Nephron (organoid): ENCODE measurements around the gene SLC28A1.
A peak's percentile ranks its signal among the peaks of the same experiment; 100 is the strongest.

Experiments used
- H3K27ac Mint-ChIP-seq, 3 experiments: 2 replicates each; pipeline ENCODE4 v1.8.0; 2020; ENCODE audit warnings: mixed read lengths in 3 of 3, mild to moderate bottlenecking in 2 of 3, moderate library complexity in 1 of 3
- H3K27me3 Mint-ChIP-seq: 2 replicates; pipeline ENCODE4 v1.8.0; 2021; ENCODE audit warnings: low read depth, mild to moderate bottlenecking, moderate library complexity, mixed read lengths
- H3K36me3 Mint-ChIP-seq: 2 replicates; pipeline ENCODE4 v1.8.0; 2020; ENCODE audit warnings: low read depth, mixed read lengths
- H3K4me1 Mint-ChIP-seq: 2 replicates; pipeline ENCODE4 v1.8.0; 2020; ENCODE audit warnings: mixed read lengths
- H3K4me3 Mint-ChIP-seq, 3 experiments: 2 replicates each; pipeline ENCODE4 v1.8.0; 2020; ENCODE audit warnings: mild to moderate bottlenecking in 3 of 3, mixed read lengths in 3 of 3, moderate library complexity in 2 of 3
- H3K9me3 Mint-ChIP-seq: 2 replicates; pipeline ENCODE4 v1.8.0; 2020; ENCODE audit warnings: mixed read lengths
- CTCF ChIP-seq, 3 experiments: fragments of 200-600 bp; sonication (generic); IDR thresholded peaks; one replicate each; pipeline ENCODE4 v1.5.0; 2021; ENCODE audit warnings: antibody characterized with exemption in 3 of 3; ENCODE audit not compliant: unreplicated experiment in 3 of 3

The SLC28A1 gene

GRCh38 chr15:84955089-84955848 is 70.8 kb downstream of the SLC28A1 start:
- Mint-ChIP-seq H3K4me1 (peaks cover 25% of the 10 kb centered on the region), H3K4me3 (peak overlapping the region in 2 of 3 experiments; percentile 17 to 31), H3K9me3 (peaks cover 7% of the 10 kb centered on the region), H3K36me3 (no peaks in the 10 kb centered on the region), H3K27me3 (peaks cover 9% of the 10 kb centered on the region), H3K27ac (no peak overlapping the region)
- TF ChIP-seq CTCF (IDR thresholded peaks at IDR 0.05; ENCODE audit: unreplicated experiment in 3 of 3): peak; percentile 73 to 84 (median 81)

GRCh38 chr15:84956199-84956598 is 71.7 kb downstream of the SLC28A1 start:
- Mint-ChIP-seq H3K4me1 (peaks cover 18% of the 10 kb centered on the region), H3K36me3 (no peaks in the 10 kb centered on the region), H3K27ac (no peak overlapping the region), H3K27me3 (peaks cover 9% of the 10 kb centered on the region), H3K4me3 (peak overlapping the region in 1 of 3 experiments; percentile 1), H3K9me3 (peaks cover 7% of the 10 kb centered on the region)
- TF ChIP-seq CTCF (IDR thresholded peaks at IDR 0.05; ENCODE audit: unreplicated experiment in 3 of 3): no peak

GRCh38 chr15:84960391-84961113 is 76.1 kb downstream of the SLC28A1 start:
- Mint-ChIP-seq H3K4me3 (no peak overlapping the region), H3K9me3 (peaks cover 14% of the 10 kb centered on the region), H3K27me3 (no peaks in the 10 kb centered on the region), H3K36me3 (no peaks in the 10 kb centered on the region), H3K27ac (no peak overlapping the region), H3K4me1 (peaks cover 24% of the 10 kb centered on the region)
- no peak for TF ChIP-seq CTCF (IDR thresholded peaks at IDR 0.05; ENCODE audit: unreplicated experiment in 3 of 3)

GRCh38 chr15:84961114-84961452 is 76.6 kb downstream of the SLC28A1 start:
- H3K4me3 Mint-ChIP-seq: no peak overlapping the region
- peaks cover 19% of the 10 kb centered on the region for H3K4me1 Mint-ChIP-seq
- H3K9me3 Mint-ChIP-seq: peaks cover 14% of the 10 kb centered on the region
- no peak overlapping the region for H3K27ac Mint-ChIP-seq
- no peaks in the 10 kb centered on the region for H3K27me3 Mint-ChIP-seq
- no peak for TF ChIP-seq CTCF (IDR thresholded peaks at IDR 0.05; ENCODE audit: unreplicated experiment in 3 of 3)
- no peaks in the 10 kb centered on the region for H3K36me3 Mint-ChIP-seq

GRCh38 chr15:84961707-84962106 is 77.2 kb downstream of the SLC28A1 start:
- Mint-ChIP-seq H3K9me3 (peaks cover 17% of the 10 kb centered on the region), H3K27me3 (no peaks in the 10 kb centered on the region), H3K4me1 (peaks cover 17% of the 10 kb centered on the region), H3K27ac (no peak overlapping the region), H3K36me3 (no peaks in the 10 kb centered on the region), H3K4me3 (no peak overlapping the region)
- TF ChIP-seq CTCF (IDR thresholded peaks at IDR 0.05; ENCODE audit: unreplicated experiment in 3 of 3): no peak
